Body of pancreas (tissue), 4 donors: ENCODE results near the gene SAMHD1.

ENCODE experiments used
- POLR2A ChIP-seq, 3 donors: fragments of 450-650 bp; IDR thresholded peaks; one replicate each; pipeline ENCODE4 v1.6.1; 2016; ENCODE audit warnings: antibody characterized with exemption in 3 of 3, mild to moderate bottlenecking in 2 of 3
- TF ChIP-seq, protein P1 (sequence below), 7 experiments: fragments of 450-650 bp in 4 of 7; fragments of 200-600 bp in 3 of 7; sonication (generic) in 3 of 7; IDR thresholded peaks; one replicate each; pipeline ENCODE4 v1.5.1; 2016 to 2019; ENCODE audit warnings: antibody characterized with exemption in 7 of 7

DNA sequence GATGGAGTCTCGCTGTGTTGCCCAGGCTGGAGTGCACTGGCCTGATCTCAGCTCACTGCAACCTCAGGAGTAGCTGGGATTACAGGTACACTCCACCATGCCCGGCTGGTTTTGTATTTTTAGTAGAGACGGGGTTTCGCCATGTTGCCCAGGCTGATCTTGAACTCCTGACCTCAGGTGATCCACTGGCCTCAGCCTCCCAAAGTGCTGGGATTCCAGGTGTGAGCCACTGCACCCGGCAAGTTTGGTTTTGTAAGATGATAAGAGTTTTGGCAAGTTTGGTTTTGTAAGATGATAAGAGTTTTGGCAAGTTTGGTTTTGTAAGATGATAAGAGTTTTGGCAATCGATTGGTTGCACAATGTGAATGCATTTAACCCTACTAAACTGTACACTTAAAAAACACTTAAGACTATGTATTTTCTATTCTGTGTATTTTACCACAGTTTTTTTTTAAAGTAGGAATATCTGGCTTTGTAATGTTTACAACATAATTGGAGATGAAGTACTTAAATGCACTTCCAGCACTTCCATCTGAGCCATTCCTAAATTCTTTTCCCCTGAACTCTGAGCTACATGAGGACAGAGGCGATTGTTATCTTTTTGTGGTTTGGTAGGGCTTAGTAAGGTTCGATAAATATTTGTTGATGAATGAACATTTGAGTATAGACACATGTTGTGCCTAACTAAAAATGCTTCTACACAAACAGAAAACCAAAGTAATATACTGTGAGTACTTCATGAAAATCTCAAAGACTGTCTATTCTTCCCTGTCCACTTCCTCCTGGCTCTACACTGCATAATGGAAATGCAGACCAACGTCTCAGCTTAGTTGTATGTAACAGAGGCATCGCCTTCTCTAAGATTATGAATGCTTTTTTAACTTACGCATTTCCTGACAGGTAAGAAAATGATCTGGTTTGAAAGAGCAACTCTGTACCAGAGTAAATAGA is 18.8 kb downstream of the SAMHD1 start:
- TF ChIP-seq, protein P1, sequence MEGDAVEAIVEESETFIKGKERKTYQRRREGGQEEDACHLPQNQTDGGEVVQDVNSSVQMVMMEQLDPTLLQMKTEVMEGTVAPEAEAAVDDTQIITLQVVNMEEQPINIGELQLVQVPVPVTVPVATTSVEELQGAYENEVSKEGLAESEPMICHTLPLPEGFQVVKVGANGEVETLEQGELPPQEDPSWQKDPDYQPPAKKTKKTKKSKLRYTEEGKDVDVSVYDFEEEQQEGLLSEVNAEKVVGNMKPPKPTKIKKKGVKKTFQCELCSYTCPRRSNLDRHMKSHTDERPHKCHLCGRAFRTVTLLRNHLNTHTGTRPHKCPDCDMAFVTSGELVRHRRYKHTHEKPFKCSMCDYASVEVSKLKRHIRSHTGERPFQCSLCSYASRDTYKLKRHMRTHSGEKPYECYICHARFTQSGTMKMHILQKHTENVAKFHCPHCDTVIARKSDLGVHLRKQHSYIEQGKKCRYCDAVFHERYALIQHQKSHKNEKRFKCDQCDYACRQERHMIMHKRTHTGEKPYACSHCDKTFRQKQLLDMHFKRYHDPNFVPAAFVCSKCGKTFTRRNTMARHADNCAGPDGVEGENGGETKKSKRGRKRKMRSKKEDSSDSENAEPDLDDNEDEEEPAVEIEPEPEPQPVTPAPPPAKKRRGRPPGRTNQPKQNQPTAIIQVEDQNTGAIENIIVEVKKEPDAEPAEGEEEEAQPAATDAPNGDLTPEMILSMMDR (IDR thresholded peaks at IDR 0.05): no peak
- TF ChIP-seq POLR2A (IDR thresholded peaks at IDR 0.05): no peak
